ENCODE measurements around the gene PRM1.

PRM1 gene

DNA sequence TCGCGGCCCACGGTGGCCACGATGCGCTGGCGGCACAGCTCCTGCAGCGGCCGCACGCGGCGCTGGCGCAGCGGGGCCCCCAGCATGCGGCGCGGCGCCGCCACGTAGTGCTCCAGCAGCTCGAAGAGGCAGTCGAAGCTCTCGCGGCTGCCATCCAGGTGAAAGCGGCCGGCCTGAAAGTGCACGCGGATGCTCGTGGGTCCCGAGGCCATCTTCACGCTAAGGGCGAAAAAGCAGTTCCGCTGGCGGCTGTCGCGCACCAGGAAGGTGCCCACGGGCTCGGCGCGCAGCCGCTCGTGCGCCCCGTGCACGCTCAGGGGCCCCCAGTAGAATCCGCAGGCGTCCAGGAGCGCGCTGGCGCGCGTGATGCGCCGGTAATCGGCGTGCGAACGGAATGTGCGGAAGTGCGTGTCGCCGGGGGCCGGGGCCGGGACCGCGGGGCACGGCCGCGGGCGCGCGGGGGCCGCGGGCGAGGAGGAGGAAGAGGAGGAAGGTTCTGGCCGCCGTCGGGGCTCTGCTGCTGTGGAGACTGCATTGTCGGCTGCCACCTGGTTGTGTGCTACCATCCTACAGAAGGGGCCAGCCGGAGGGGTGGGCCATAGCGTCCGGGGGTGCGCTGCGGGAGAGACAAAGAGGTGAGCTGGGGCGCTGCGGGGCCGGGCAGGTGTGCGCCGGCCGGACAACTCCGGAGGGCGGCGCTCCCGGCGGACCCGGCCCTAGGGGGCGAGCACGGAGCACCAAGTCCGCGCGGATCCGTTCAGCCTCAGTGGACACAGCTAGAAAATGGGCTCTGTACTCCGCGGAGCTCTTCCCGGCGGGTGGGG, 26.0 kb downstream of the PRM1 start:
- H3K4me3 ChIP-seq (ENCODE audit: low read depth, low read length): peak overlapping the region; percentile 66

DNA sequence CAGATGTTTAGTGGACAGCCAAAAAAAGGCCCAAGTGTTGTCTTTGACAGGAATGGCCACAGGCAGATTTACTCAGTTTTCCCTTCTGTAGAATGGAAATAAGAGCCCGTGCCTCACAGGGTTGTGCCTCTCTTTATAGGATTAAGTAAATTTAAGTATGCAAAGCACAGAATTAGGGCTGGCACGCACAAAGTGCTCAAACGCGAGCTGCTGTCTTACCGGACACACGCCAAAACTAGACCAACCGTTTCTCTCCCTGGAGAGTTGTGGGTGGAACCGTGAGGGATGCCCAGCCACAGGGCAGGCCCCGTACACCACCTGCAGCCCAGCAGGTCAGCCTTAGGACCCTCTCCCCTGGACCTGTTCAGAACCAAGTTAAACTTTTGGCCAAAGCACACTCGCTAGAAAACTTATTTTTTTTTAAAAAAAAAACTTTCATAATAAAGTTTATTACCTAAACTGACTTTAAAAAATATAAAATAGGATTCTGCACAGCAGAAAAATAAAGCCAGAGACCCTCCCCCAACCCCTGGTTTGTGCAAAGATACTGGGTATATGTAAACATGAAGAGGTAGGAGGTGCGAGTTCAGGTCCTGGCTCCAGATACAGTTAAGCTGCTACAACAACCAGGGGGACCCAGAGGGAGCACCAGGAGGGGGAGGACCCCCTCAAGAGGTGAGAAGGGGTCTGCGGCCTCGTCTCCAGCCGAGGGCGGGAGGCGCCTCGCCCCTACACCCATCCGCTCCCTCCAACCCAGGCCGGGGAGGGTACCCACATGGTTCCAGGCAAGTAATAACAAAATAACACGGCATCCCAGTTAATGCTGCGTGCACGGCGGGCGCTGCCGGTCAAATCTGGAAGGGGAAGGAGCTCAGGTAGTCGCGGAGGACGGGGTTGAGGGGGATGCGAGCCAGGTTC, 26.9 kb downstream of the PRM1 start:
- peak overlapping the region; percentile 66 for H3K4me3 ChIP-seq (ENCODE audit: low read depth, low read length)

DNA sequence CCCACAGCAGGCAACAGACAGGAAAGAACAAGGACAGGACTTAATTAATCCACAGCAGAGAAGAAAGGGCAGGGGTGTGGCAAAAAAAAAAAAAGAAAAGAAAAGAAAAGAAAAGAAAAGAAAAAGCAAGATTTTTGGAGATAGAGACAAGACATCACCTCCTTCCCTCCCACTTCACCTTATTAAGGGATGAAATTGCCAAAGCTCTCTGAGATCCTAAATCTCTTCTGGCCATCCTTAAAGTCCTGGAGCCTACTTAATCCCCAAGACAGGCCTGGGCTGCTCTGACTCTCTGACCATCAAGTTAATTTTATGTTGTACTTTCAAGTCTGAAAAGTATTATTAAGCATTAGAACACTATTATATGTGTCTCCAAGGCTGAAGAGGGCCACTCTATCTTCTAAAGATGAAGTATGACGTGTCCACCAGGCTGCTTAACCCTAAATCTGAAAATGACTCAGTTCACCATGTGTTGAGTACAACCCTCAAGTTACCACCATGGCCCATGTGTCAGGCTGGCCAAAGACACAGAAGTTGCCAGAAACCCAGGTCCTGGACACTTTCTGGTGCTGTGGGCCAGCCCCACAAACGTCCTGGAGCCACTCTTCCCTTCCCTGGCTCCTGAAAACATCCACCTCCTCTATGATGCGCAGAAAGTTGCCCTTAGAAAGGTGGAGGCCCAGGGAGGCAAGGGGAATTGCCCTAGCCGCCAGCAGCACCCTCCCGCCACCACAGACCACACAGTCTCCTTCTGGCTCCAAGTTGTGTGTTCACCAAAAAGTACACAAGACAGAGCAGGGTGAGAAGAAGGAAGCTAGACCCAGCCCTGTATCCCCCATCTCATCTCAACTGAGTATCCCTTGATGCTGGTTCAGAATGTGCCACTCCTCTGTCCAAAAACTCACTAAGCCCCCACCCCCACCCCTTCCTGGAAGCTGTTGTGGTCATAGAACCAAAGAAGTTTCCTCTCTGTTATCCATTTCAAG, 27.8 kb downstream of the PRM1 start:
- H3K4me3 ChIP-seq (ENCODE audit: low read depth, low read length): no peak overlapping the region

- no peak overlapping the region for H3K4me3 ChIP-seq (ENCODE audit: low read depth, low read length)
Observed at GRCh38 chr16:11252482-11252931, 28.6 kb downstream of the PRM1 start.

DNA sequence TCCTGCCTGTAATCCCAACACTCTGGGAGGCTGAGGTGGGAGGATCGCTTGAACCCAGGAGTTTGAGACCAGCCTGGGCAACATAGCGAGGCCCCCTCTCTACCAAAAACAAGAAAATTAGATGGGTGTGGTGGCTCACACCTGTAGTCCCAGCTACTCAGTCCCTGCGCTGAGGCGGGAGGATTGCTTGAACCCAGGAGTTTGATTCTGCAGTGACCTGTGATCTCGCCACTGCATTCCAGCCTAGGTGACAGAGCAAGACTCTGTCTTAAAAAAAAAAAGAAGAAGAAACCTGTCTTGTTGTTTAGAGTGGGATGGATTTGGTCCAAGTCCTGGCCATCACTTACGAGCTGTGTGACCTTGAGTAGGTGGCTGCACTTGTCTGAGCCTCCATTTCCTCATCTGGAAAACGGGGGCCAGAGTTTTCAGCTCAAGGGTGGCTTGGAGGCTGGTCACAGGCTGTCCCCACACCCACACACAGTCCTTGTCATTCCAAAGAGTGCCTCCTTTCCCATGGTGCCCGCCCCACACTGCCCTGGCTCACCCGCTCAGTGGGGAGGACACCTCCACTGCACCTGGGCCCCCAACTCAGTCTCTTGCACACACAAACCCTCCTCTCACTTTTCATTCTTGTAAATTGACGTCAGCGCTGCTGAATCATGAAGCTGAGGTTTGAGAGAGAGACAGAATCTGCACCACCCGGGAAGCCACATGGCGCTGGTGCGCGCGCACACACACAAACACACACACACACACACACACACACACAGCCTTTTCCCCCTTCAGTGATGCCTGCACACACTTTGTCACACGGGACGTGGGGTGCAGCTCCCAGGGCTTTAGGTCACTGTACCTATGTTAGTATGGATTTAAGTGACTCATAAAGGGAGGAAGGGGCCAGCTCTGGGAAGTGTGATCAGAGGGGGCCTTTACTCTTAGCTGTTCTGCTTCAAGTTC, 29.3 kb downstream of the PRM1 start:
- H3K4me3 ChIP-seq (ENCODE audit: low read depth, low read length): no peak overlapping the region

GRCh38 chr16:11250786-11251524, 30.2 kb downstream of the PRM1 start:
- no peak overlapping the region for H3K4me3 ChIP-seq (ENCODE audit: low read depth, low read length)

DNA sequence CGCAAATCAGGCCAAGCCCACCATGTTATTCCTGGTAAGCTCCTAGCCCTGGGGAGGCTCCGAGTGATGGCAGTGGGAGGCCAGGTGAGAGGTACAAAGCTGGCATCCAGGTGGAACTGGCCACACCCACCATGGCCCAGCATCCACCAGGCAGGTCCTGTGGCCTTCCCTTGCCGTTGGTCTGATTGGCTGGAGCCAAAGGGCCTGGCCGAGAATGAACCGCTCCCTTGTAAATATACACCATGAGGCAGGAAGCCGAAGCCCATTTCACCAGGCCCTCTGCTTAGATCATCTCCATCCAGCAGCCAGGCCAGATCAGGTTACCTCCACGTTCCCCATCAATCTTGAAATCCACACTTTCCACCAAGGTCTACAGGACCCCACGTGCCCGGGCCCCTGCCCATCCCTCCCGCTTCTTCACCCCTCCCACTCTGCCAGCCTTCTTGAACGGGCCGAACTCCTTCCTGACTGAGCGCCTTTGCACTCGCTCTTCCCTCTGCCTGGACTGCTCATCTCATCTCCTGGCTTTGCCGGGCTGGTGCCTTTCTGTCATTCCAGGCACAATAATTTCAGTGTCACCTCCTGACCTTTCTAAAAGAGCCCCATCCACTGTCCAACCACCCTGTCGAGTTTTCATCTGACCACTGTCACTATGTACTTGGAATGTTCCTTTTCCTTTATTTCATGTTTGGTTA, 30.9 kb downstream of the PRM1 start:
- H3K4me3 ChIP-seq (ENCODE audit: low read depth, low read length): no peak overlapping the region

DNA sequence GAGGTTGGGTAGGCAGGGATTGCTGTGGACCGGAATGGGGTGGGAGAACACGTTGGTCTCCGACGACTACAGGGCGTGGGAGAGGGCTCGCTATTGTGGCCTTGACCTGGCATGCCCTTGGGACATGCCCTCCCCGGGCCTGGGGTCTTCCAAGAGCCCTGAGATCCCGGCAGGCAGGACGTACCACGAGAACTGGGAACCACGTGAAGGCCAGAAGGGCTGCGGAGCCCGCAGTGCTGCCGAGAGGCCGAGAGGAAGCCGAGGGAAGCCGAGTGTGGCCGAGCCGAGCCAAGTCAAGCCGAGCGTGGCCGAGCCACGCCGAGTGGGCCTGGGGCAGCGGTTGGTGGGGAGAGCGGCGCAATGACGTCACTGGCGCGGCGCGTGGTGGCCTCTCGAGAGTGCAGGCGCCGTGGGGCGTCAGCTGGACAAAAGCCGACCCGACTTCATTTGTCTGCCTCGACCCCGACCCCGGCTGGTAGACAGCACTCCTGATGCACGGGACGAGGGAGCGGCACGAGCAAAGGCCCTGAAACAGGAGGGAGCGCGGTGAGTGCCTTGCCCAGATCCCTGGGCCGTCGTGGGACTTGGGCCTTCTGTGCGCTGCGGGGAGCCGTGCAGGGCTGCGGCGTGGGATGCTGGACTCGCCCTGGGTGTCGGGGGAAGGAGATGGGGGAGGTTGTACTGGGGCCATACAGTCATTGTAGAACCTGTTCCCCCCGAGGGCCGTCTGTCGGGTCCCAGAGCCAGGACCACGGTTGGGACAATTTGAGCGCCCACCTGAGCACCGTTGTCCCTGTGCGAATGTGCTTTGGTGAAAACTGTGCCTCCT, 31.7 kb downstream of the PRM1 start:
- no peak overlapping the region for H3K4me3 ChIP-seq (ENCODE audit: low read depth, low read length)

- no peak overlapping the region for H3K4me3 ChIP-seq (ENCODE audit: low read depth, low read length)
Observed at GRCh38 chr16:11248133-11248532, 33.0 kb downstream of the PRM1 start.

- no peak overlapping the region for H3K4me3 ChIP-seq (ENCODE audit: low read depth, low read length)
Observed at GRCh38 chr16:11245988-11246387, 35.1 kb downstream of the PRM1 start.

DNA sequence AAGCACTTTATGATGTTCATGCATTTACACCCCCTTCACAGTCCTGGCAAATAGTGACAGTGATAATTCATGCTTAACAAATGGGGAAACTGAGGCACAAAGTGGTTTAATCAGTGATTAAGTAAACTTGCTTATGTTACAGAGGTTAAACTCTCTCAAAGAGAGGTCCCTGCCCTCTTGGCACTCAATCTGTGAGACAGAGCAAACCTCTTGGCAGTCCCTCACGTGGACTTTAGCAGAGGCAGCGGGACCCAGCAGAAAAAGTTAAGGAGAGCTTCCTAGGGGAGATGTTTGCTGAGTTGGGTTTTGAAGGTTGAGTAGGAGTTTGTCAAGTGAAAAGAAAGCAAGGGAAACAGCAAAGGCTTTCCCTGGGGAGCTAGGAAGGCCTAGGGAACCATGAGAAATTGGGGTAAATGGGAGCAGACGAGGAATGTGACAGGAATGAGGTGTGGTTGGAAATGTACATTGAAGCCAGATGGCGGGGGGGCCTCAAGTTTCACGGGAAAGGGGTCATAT, 35.9 kb downstream of the PRM1 start:
- H3K4me3 ChIP-seq (ENCODE audit: low read depth, low read length): no peak overlapping the region

DNA sequence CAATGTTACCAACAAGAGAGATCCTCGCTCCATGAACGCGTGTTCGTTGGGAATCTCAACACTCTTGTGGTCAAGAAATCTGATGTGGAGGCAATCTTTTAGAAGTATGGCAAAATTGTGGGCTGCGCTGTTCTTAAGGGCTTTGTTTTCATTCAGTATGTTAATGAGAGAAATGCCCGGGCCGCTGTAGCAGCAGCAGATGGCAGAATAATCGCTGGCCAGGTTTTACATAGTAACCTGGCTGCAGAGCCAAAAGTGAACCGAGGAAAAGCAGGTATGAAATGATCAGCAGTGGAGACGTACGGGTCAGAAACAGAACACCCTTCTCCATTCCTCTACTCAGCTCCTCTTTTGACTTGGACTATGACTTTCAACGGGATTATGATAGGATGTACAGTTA, 38.5 kb downstream of the PRM1 start:
- H3K4me3 ChIP-seq (ENCODE audit: low read depth, low read length): no peak overlapping the region

DNA sequence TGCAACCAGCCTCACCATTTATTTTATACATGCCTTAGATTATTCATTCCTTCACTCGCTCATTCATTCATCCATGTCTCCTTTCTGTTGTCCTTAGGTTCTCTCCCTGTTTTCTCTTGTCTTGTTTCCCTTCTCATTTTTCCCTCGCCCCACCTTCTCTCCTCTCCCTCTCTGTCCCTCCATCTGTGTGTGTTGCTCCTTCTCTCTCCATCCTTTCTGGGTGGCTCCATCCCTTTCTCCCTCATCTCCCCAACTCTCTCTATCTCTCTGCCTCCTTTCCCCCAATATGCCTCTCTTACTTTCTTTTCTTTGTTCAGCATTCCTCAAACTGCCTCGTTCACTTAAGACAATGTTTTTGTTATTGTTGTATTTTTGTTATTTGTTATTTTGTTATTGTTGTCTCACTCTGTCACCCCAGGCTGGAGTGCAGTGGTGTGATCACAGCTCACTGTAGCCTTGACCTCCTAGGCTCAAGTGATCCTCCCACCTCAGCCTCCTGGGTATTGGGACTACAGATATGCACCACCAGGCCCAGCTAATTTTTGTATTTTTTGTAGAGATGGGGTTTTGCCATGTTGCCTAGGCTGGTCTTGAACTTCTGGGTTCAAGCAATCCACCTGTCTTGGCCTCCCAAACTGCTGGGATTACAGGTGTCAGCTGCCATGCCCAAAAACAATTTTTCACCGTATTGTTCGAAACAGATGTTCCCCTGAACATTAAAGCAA, 39.5 kb downstream of the PRM1 start:
- H3K4me3 ChIP-seq (ENCODE audit: low read depth, low read length): no peak overlapping the region

GRCh38 chr16:11240636-11241473, 40.3 kb downstream of the PRM1 start:
- H3K4me3 ChIP-seq (ENCODE audit: low read depth, low read length): no peak overlapping the region
